NCI-H748 (cell line): ENCODE measurements around the gene ABCA8.

Experiments used
- DNase-seq: peaks from one replicate; lab custom pipeline; 2025; ENCODE audit not compliant: unreplicated experiment; lab: John Stamatoyannopoulos, UW

Gene ABCA8

DNA sequence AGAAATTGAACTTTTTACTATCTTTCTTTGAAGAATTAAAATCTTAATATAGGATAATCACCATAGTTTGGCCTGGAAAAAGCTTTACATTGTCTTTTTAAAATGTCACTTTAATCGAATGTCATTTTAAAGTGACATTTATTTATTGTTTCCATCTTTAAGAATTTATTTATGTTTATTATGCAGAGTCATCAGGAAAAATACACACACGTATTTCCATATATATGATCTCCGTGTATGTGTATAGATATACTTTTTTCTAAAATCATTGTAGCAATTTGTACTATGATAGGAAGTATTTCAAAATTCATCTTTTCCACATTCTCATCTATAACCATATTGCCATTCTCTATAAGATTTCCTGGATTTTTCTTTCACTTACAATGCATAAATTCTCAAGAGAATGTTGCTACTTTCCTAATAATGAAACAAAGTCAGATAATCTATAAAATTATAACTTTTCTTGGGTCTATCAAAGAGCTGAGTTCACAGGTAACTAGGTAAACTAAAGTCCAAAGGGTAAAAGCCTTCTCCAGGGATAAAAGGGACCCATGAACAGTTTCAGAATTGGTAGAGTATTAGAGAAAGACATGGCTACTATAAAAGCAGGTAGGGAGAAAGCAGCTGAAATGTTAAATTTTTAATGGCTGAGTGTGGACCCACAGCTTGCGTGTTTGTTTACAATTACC is 11.9 kb downstream of the ABCA8 start:
- DNase-seq = no peak

DNA sequence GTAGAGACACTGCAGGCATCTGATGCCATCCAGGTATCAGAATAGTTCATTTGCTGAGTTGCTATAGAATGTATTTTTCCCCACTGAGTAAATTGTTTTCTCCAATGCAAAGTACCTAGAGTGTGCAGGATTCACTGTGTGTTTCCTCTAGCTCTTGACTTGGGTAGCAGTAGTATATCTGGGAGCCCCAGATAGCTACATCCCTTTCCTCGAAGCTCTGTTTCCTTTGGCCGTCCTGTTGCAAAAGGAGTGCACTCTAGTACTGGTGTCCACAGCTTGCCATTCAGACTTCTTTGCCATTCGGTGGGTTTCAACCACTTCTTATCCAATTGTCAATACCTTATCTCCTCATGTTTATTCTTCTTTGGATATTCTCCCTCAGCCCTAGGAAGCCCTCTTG is 12.8 kb downstream of the ABCA8 start:
- DNase-seq = no peak

DNA sequence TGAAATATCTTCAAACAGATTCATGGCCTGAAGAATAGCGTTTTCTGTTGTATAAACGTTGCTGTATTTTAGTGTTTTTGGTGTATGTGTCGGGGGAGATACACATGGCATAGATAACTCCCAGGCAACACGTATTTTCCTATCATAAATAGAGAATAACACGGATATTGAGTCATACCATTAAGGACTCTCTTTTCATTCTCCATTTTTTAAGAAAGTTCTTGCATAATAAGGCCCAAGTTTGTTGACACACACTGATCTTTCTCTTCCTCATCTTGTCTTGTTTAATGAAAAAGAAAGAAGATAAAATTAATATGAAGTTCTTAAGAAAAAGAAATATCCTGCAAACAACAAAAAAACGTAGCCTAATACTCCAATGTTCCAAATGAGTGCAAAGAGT is 13.4 kb downstream of the ABCA8 start:
- no peak for DNase-seq

DNA sequence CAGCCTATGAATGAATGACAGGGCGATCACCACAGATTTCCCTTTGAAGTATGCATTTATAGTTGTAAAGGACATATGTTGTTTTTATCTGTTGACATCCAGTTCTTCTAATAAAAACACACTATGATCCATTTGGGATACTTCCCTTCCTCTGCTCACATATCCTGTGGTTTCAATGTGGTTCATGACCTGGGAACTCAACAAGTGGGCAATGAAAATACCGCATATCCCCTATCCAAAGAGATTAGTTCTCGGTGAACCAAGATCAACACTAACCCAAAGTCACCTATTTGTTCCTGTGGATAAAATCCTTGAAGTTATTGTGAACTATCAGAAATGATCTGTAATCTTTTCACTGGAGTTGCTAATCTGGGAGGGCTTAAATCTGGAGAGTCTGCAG is 16.0 kb downstream of the ABCA8 start:
- DNase-seq = no peak

DNA sequence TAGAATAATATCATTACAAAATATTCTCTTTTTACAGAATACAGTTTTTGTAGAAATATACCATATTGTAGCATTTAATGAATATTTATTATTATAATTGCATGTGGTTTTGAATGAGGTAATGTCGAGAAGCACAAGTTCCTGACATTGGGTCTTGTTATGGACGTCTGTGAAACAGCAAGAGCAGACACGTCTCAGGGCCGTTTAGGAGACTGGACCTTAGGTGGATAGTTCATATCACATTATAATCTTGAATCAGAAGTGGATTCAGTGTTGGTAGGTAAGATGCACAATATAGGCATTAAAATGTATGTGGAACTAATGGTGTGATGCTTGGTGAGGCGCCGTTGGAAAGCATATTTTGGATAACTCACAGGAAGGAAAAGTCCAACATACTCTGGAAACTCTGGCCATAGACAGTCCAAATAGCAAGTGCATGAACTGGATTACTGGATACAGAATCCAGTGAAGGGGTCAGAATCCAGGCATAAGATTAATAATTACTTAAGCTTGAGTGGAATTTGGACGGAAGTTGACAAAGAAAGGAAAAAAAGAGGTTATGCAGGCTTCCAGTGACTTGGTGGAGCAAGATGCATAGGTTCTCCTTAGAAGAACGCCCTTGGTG is 17.2 kb downstream of the ABCA8 start:
- no peak for DNase-seq

DNA sequence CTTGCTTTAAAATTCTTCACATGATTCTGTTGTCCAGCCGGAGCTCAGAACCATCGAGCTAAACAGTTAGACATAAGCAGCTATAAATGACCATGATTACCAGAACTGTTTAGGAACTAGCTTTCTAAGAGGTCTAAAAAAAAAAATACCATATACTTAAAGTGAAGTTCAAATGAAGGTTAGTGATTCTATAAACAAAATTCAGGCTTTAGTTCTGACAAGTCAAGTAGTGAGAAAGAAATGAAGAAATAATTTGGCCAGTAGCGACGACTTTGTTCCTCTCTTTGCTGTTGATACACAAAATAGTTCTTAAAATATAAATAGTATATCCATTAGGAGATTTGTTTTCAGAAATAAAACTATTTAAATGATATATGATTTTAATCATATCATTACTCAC is 27.7 kb downstream of the ABCA8 start:
- DNase-seq = no peak

DNA sequence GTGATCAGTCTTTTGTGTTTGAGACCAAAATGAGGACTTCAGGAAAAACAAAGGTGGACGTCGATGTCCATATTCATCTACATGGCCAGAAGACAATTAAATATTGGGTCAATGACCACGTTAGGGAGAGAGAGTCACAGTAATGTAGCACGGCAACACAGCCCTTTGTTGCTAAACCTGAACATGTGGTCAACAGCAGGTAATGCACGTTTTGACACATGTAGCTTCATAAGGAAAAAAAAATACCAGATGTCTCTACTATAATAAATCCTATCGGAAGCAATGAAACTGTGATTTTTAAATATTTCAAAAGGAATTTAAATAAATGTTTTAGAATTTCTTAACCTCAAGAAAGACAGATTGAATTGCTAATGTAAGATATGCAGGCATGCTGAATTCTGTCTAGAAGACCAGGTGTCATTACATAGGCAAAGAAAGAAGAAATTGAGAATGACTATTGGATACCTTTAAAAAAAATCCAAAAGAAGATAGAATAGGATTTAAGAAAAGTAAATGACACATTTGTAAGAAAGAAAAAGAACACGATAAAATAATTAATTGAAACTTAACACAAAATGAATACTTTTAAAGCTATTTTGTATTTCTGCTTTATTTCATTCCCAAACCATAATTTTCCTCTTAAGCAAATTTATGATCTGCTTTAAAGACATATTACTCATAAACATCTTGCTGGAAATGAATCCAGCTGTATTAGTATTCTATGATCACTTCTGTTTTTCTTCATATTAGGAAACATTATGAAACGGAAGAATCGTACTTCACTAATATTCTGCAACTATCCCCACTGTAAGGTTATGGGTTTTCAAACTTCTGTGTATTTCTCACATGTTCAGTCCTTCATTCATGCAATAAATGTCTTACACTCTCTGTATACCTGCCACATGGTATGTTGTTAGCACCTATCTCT is 30.1 kb downstream of the ABCA8 start:
- DNase-seq = no peak

DNA sequence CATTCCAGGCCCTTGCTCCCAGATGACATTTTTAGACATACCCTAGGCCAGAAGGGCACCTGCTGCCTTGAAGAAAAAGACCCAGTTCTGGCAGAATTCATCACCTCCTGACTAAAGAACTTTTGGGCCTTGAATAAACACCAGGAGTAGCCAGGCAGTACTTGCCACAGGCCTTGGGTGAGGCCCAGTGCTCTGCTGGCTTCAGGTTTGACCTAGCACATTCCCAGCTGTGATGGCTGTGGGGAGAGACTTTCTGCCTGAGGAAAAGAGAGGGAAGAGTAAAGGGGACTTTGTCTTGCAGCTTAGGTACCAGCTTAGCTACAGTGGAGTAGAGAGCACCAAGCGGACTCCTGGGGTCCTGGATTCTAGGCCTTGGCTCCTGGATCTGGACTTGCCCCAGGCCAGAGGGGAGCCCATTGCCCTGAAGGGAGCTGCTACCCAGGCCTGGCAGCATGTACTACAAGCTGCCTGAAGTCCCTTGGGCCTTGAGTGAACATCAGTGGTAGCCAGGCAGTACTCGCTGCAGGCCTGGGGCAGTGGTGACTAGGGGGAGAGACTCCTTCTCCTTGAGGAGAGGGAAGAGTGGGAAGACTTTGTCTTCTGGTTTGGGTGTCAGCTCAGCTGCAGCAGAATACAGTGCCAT is 44.3 kb downstream of the ABCA8 start:
- DNase-seq = no peak

DNA sequence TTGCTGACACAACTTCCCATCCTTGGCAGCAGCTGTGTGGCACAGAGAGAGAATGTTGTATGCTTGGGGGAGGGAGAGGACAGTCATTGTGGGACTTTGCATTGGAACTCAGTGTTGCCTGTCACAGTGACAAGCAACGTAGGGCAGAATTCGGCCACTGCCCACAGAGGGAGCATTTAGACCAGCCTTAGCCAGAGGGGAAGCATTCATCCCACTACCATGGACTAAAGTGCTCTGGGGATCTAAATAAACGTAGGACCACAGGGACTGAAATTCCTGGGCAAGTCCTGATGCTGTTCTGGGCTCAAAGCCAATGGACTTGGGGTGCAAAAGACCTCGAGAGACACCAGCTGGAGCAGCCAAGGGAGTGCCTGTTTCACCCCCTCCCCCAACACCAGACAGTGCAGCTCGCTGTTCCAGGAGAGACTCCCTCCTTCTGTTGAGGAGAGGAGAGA is 44.9 kb downstream of the ABCA8 start:
- DNase-seq = peak; percentile 8

DNA sequence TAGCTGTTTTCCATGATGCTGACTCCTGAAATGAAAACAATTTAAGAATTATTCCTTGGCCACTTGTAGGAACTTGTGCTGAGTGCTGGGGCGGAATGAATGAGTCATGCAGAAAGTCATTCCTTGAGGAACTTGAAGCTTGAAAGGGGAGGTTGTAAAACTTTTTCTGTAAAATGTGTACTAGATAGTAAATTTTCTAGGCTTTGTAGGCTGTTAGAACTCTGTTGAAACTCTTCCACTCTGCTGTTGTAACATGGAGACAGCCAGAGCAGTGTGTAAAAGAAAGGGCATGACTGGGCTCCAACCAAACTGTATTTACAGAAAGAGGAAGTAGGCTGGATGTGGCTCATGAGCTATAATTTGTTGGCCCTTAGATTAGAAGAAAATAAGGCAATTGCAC is 46.1 kb downstream of the ABCA8 start:
- no peak for DNase-seq

DNA sequence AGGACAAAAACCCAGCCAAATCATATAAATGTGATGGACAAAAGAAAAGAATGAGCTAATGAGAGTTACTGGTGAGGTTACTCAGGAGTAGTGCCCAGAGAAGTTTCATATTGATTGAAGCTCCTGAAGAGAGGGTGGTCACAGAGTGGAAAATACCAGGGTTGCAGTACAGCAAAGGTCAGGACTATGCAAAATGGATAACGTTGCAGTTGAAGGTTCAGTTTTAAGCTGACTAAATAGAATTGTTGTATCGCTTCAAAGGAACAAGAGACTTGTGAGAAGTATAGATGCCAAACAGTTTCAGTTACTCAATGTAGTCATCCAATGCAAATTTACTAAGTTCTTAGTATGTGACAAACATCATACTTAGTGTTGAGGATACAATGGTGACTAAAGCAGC is 47.1 kb downstream of the ABCA8 start:
- DNase-seq = no peak

DNA sequence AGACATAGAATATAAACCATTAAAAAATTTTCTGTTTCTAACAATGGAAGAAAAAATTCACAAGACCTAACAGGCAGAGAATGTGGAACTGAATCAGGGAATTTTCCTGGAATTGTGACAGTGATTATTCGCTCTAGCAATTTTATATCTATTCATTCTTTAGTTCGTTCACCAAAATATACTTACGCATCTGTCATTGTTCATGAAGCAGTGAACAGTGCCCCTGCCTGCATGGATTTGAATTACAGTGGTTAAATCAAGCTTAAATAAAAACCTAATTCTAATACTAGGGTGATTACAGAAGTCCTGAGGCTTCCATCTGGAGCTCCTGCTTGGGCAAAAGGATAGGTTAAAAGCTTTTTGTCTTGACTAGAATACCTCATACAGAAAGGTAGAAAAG is 48.6 kb downstream of the ABCA8 start:
- peak; percentile 41 for DNase-seq

DNA sequence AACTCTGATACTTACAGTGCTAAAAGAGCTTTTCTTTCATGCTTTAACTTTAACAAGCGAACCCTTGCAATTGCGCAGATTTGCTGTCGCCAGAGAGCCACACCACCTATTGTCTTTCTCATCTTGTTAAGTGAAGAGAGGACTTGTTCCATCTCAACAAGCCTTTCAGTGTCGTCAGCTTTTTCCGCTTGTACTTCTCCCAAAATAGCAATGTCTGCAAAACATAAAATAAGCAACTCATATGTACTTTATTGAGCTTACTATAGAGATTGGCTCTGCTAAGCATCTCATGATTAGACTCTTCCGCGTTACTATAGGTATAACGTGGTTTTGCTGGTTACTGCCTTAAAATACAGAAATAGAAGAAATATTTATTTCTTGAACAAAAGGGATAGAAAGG is 51.9 kb downstream of the ABCA8 start:
- no peak for DNase-seq

DNA sequence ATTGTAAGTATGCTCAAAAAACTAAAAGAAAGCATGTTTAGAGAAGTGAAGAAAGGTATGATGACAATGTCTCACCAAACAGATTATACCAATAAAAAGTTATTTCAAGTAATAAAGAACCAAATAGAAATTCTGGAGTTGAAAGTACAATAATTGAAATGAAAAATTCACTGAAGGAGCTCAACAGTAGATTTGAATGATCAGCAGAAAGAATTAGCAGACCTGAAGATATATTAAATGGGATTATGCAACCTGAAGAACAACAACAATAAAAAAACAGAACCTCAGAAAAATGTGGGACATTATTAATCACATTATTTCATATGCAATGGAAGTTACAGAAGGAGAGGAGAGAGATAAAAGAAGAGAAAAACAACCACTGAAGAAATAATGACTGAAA is 57.6 kb downstream of the ABCA8 start:
- DNase-seq = no peak

DNA sequence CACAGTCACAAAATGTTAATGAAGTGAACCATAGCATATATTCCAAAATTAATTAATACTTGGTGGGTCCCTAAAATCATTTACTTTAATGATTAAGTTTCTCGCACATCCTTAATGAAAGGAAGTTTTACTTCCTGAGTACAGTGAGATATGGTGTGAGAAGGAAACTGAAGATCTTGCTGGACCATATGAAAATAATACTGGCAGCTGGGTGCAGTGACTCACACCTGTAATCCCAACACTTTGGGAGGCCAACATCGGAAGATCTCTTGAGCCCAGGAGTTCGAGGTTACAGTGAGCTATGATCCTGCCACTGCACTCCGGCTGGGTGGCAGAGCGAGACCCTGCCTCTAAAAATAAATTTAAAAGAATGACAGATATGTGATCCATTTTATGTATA is 62.5 kb downstream of the ABCA8 start:
- no peak for DNase-seq

DNA sequence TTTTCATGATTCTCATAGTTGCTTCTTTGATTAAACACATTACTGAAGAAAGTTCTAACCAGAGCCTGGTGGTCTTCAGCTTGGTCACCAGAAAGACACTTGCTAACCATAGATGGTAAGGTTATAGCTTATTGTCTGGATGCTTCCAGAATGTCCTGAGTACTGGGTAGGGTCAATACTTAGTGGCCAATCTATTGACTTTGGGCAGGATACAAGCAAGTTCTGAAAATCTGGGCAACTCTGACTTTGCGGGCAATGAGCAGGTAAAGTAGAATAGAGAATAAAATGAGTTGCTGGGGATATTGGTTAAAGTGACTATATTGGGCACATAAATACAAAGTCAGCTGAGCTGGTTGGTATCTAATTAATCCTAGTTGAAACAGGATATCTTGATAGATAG is 63.0 kb downstream of the ABCA8 start:
- DNase-seq = no peak

DNA sequence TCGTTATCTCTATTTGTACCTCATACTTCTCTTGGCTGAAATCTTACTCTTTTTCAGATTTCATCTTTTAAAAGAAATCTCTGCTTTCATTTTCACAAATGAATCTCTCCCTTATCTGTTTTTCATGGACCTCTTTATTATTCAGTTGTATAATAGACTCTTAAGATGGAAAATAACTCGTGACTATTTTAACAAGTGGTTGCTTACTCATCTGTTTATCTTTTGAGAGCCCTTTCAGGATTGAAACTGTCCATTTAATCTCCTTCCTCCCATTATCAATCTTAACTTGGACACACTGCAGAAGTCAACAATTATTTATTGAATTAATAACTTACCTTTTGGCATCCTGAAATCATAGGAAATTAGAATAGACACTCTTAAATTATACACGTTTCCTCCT is 68.8 kb downstream of the ABCA8 start:
- no peak for DNase-seq

DNA sequence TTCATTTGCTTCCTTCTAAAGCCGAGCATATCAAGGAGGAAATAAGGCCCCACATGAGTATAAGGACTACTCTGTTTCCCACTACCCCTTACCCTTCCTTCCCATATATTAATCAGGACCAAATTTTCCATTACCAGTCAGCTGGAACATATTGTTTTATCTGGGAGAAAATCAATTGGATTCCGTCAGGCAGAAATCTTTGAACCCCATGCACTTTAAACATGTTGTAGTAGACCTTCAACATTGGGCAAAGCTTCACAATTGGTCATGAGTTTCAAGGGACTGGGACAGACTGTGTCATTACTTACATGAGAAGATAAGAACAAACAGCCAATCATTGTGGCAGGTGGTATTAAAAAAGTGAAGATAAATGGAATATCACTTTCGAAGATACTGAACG is 70.3 kb downstream of the ABCA8 start:
- DNase-seq = no peak

DNA sequence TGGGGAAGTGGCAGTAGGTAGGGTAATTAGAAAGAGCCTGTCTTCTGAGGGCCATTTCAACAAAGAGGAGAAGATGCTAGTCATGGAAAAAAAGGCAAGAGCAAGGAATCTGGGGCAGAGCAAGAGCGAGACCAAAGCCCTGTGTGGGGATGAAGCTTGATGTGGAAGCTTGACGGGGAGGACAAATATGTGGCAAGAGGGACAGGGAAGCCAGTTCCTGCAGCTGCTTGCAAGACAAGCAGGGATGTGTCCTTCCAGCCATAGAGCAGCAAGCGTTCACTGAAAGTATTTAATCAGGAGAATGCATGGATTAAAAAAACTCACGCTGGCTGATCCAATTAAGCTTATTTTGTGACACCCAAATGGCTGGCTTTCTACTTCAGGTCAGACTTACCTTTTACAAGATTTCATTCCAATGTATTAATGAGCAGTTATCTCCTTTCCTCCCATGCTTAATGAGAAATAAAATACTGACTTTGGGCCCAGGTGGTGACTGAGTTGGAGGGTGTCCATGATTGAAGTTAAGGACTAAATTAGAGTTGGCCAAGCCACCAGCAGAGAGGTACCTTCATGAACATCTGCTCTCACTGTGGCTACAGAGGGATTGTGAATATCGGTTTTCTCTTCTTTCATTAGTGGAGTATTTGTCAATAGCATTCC is 76.8 kb downstream of the ABCA8 start:
- no peak for DNase-seq

DNA sequence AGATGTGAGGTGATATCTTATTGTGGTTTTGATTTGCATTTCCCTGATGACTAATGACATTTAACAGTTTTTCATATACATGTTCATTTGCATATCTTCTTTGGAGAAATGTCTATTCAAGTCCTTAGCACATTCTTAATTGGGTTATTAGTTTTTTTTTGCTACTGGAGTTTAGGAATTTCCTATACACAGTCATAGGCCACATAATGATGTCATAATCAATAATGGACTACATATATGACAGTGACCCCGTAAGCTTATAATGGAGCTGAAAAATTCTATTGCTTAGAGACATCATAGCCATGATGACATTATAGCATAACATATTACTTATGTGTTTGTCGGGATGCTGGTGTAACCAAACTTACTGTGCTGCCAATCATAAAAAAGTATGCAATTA is 83.7 kb downstream of the ABCA8 start:
- no peak for DNase-seq

DNA sequence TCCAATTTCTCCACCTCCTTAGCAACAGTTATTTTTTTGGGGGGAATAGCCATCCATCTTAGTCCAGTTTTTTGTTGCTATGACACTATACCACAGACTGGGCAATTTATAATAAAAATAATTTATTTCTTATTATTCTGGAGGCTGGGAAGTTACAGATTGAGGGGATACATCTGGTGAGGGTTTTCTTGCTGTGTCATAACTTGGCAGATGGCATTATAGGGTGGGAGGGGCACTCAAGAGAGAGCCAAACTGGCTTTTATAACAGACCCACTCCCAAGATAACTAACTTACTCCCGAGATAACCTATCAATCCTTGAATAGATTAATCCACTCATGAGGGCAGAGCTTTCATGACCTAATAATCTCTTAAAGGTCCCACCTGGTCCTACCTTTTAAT is 84.2 kb downstream of the ABCA8 start:
- DNase-seq = no peak
